ENCODE results near the gene GTF2F2.

- TF ChIP-seq CTCF (conservative IDR thresholded peaks at IDR 0.05; ENCODE audit: low read length) (no peak), EZH2phosphoT487 (IDR thresholded peaks at IDR 0.05; ENCODE audit: borderline replicate concordance, low read depth, low read length) (no peak)
Observed at GRCh38 chr13:45333251-45333976, 213.1 kb downstream of the GTF2F2 start.
